A673 (cell line): ENCODE data around the gene IRF2BP2. TPM values are rescaled to one million over a fixed set of nuclear protein-coding genes. Genes with fewer than 3 reads are reported as not detected.

Source experiments
- BruUV-seq: library from RNA; stranded (reverse); fragments of 400-500 nt; replicated peaks from 2 replicates; lab custom pipeline; 2021; lab: Mats Ljungman, UMichigan
- CTCF ChIA-PET: fragments of 300-600 bp; sonication (Branson Sonifier 250); formaldehyde crosslinking; loops from one replicate; lab custom pipeline; 2022; ENCODE audit warnings: antibody characterized with exemption; lab: Charles Lee
- POLR2A ChIA-PET: fragments of 300-600 bp; sonication (Branson Sonifier 250); formaldehyde crosslinking; loops from one replicate; lab custom pipeline; 2022; ENCODE audit warnings: antibody characterized with exemption; ENCODE audit not compliant: low non-redundant PET; lab: Charles Lee
- DNase-seq: peaks from one replicate; pipeline ENCODE4 v3.0.0-alpha.2; 2015; ENCODE audit warnings: low spot score
- H3K27ac ChIP-seq: fragments of 200-600 bp; sonication (generic); 2 replicates; pipeline ENCODE4 v1.5.1; 2016; ENCODE audit warnings: mixed run types, low read depth, mild to moderate bottlenecking, mixed read lengths, antibody characterized with exemption, low read length; ENCODE audit not compliant: poor library complexity, severe bottlenecking
- H3K27me3 ChIP-seq: fragments of 200-600 bp; sonication (generic); replicated peaks from 2 replicates; pipeline ENCODE4 v1.6.1; 2017; ENCODE audit warnings: mixed run types, low read depth, mild to moderate bottlenecking, mixed read lengths, antibody characterized with exemption, low read length; ENCODE audit not compliant: insufficient read depth, poor library complexity
- H3K36me3 ChIP-seq: fragments of 200-600 bp; sonication (generic); 2 replicates; pipeline ENCODE4 v1.6.1; 2016; ENCODE audit warnings: mixed run types, mild to moderate bottlenecking, mixed read lengths, antibody characterized with exemption, low read length; ENCODE audit not compliant: insufficient read depth, poor library complexity, severe bottlenecking
- H3K4me1 ChIP-seq: fragments of 200-600 bp; sonication (generic); 2 replicates; pipeline ENCODE4 v1.6.1; 2017; ENCODE audit warnings: mixed run types, mild to moderate bottlenecking, mixed read lengths, antibody characterized with exemption, low read length; ENCODE audit not compliant: insufficient read depth, poor library complexity, severe bottlenecking
- H3K4me3 ChIP-seq: fragments of 200-600 bp; sonication (generic); 2 replicates; pipeline ENCODE4 v1.5.1; 2016; ENCODE audit warnings: low read depth, mixed run types, mild to moderate bottlenecking, mixed read lengths, low read length; ENCODE audit not compliant: poor library complexity, severe bottlenecking
- H3K9me3 ChIP-seq: fragments of 200-600 bp; sonication (generic); 2 replicates; pipeline ENCODE4 v1.6.1; 2016; ENCODE audit warnings: mixed run types, low read depth, mild to moderate bottlenecking, mixed read lengths, antibody characterized with exemption, low read length; ENCODE audit not compliant: poor library complexity, severe bottlenecking
- EZH2 ChIP-seq: fragments of 200-600 bp; sonication (generic); IDR thresholded peaks from 2 replicates; pipeline ENCODE4 v1.6.1; 2017; ENCODE audit warnings: borderline replicate concordance, low read depth, mild to moderate bottlenecking, mixed read lengths, antibody characterized with exemption, low read length; ENCODE audit not compliant: poor library complexity, severe bottlenecking
- intact Hi-C: fragments of 100-400 bp; cut with micrococcal nuclease; formaldehyde crosslinking; loops from one replicate; pipeline ENCODE4 v1.10.0; 2022; ENCODE audit not compliant: unreplicated experiment
- total RNA-seq: library from RNA; stranded (reverse); gene quantifications from 2 replicates; pipeline ENCODE4 v1.2.3, GENCODE V29; 2021
- TF ChIP-seq, protein P1 (sequence below): fragments of 300-800, 200-600 bp; sonication (generic); conservative IDR thresholded peaks from 2 replicates; pipeline ENCODE4 v1.5.1; 2017; ENCODE audit warnings: low read depth, mild to moderate bottlenecking, antibody characterized with exemption, low read length, moderate library complexity, mixed read lengths

The IRF2BP2 gene
- total RNA-seq, 1 experiment from 2014 or later, result 43.8 TPM

DNA sequence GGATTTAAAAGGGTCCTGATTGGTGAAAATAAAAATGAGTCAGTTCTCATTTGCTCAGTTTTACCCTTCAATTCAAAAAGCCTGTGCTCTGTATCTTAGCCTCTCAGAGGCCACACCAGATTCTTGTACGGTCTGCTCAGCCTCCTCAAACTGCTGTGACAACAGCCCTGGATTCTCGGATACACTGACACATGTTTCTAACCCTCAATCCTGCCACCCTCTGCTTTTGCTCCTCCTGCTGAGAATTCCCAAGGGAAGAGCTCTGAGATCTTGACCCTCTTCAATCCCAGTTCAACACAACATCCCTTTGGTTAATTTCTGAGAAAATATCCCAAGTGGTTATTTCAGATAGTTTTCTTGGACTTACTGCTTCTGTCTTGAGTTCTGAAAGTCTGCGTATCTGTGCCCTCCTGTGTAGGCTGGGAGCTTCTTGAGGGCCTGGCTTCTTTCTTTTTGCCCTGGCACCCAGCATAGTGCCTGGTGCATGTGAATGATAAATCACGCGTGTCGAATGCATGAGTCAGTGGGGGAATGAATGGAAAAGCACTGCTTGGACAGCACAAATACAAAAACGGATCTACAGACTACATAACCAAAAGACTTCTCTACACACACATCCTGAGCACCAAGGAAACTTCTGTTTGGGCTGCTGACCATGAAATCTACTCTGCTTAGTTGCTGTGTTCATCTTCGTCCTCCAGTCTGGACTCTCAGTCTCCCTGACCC lies 24.5 kb downstream of the IRF2BP2 start:
- no peaks in the 10 kb centered on the region for H3K27me3 ChIP-seq
- CTCF ChIA-PET, result no interaction called here
- POLR2A ChIA-PET, result no interaction called here
- peaks cover 15% of the 10 kb centered on the region for H3K4me1 ChIP-seq
- H3K4me3 ChIP-seq, result no peak overlapping the region
- H3K36me3 ChIP-seq, result no peaks in the 10 kb centered on the region
- TF ChIP-seq EZH2, result no peak
- TF ChIP-seq, protein P1, sequence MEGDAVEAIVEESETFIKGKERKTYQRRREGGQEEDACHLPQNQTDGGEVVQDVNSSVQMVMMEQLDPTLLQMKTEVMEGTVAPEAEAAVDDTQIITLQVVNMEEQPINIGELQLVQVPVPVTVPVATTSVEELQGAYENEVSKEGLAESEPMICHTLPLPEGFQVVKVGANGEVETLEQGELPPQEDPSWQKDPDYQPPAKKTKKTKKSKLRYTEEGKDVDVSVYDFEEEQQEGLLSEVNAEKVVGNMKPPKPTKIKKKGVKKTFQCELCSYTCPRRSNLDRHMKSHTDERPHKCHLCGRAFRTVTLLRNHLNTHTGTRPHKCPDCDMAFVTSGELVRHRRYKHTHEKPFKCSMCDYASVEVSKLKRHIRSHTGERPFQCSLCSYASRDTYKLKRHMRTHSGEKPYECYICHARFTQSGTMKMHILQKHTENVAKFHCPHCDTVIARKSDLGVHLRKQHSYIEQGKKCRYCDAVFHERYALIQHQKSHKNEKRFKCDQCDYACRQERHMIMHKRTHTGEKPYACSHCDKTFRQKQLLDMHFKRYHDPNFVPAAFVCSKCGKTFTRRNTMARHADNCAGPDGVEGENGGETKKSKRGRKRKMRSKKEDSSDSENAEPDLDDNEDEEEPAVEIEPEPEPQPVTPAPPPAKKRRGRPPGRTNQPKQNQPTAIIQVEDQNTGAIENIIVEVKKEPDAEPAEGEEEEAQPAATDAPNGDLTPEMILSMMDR, result no peak
- H3K27ac ChIP-seq, result no peak overlapping the region
- no peaks in the 10 kb centered on the region for H3K9me3 ChIP-seq
- DNase-seq, result peak; percentile 22
- intact Hi-C loops, result no loop called here
- no TSS peak for BruUV-seq

DNA sequence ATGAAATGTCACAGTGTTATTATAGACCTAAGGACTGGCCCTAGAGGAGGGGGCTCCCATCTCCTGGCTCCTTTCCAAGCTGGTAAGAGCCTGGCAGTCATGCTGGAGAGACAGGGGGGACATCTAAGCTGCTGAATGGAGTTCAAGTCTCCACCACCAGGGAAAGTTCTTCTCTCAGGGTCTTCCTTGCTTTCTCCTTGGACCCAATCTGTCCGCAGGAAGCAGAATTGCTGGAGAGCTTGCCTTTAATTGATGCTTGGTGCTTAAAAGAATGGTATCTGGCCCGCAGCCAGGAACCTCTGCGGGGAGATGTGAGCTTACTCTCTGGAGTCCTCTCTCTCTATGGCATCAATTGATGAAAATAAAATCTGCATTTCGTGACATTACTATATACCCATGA lies 25.1 kb downstream of the IRF2BP2 start:
- no TSS peak for BruUV-seq
- no peaks in the 10 kb centered on the region for H3K27me3 ChIP-seq
- H3K27ac ChIP-seq, result no peak overlapping the region
- no peaks in the 10 kb centered on the region for H3K36me3 ChIP-seq
- CTCF ChIA-PET, result interaction anchor here (0.6 kb wide), 1 partner anchor 771 kb away, joined by 5 read pairs; no protein-coding TSS in a partner anchor
- DNase-seq, result peak; percentile 76
- POLR2A ChIA-PET, result no interaction called here
- TF ChIP-seq, protein P1, result no peak
- TF ChIP-seq EZH2, result no peak
- H3K4me1 ChIP-seq, result peaks cover 15% of the 10 kb centered on the region
- H3K9me3 ChIP-seq, result no peaks in the 10 kb centered on the region
- no peak overlapping the region for H3K4me3 ChIP-seq
- intact Hi-C loops, result no loop called here

DNA sequence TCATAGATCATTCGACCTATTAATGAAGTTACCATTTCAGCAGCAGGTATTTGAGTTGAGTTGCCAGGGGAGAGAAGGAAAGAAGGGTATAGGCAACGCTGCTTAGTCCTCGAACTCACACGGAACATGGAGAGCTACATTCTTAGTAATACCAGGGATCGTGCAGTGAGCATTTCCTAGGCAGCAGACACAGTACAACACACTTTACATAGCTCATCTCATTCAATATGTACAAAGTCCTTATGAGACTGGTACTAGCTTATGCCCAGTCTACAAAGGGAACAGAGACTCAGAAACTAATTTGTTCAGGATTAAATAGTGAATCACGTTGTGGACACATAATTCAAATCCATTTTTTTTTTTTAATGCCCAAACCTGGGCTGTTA lies 25.6 kb downstream of the IRF2BP2 start:
- Histone ChIP-seq H3K4me1 (peaks cover 15% of the 10 kb centered on the region), H3K27ac (no peak overlapping the region), H3K4me3 (no peak overlapping the region), H3K27me3 (no peaks in the 10 kb centered on the region), H3K9me3 (no peaks in the 10 kb centered on the region), H3K36me3 (no peaks in the 10 kb centered on the region)
- BruUV-seq, result no TSS peak
- no peak for TF ChIP-seq EZH2
- TF ChIP-seq, protein P1, result no peak
- DNase-seq, result no peak
- intact Hi-C loops, result no loop called here
- ChIA-PET POLR2A (no interaction called here), CTCF (interaction anchor here (0.6 kb wide), 1 partner anchor 771 kb away, joined by 5 read pairs; no protein-coding TSS in a partner anchor)
